ENCODE data around the gene MRFAP1L1.

Gene MRFAP1L1

GRCh38 chr4:6749340-6750171 lies 39.9 kb upstream of the MRFAP1L1 start:
- no peaks in the 10 kb centered on the region for H3K27me3 ChIP-seq (ENCODE audit: control insufficient read depth, insufficient read depth, low read length)
- no peaks in the 10 kb centered on the region for H3K9me3 ChIP-seq (replicated peaks; ENCODE audit: low read length)
- peak overlapping the region; percentile 23 for H3K9ac ChIP-seq (ENCODE audit: low read depth, low read length)
- peaks cover 28% of the 10 kb centered on the region for H3K4me1 ChIP-seq (ENCODE audit: control insufficient read depth, insufficient read depth, low read length)
- no peaks in the 10 kb centered on the region for H3K36me3 ChIP-seq (ENCODE audit: insufficient read depth, low read length)
- no peak overlapping the region for H3K4me3 ChIP-seq (ENCODE audit: low read length)
- peak overlapping the region; percentile 47 for H3K4me2 ChIP-seq (ENCODE audit: low read length)

DNA sequence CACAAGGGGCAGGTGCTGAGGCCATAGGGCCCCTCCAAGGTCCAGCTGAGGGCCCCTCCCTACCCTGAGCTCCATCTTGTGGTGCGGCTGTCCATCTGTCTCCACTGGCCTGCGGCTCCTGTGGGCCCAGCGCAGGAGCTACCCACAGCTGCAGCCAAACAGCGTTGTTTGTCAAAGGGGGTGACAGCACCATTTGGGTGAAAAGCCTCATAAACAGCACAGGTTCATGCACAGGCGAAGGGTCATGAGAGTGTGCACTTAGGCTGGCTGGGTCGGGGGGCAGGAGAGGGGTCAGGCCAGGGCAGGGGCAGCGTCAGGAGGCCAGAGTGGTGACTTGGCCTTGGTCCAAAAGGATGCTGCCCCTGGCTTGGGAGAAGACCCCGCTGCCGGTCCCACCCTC lies 38.6 kb upstream of the MRFAP1L1 start:
- Histone ChIP-seq H3K9me3 (replicated peaks; ENCODE audit: low read length) (no peaks in the 10 kb centered on the region), H3K9ac (ENCODE audit: low read depth, low read length) (no peak overlapping the region), H3K27me3 (ENCODE audit: control insufficient read depth, insufficient read depth, low read length) (no peaks in the 10 kb centered on the region), H3K4me2 (ENCODE audit: low read length) (no peak overlapping the region), H3K36me3 (ENCODE audit: insufficient read depth, low read length) (no peaks in the 10 kb centered on the region), H3K4me1 (ENCODE audit: control insufficient read depth, insufficient read depth, low read length) (peaks cover 28% of the 10 kb centered on the region), H3K4me3 (ENCODE audit: low read length) (no peak overlapping the region)

- H3K9me3 ChIP-seq (replicated peaks; ENCODE audit: low read length): no peaks in the 10 kb centered on the region
- H3K4me1 ChIP-seq (ENCODE audit: control insufficient read depth, insufficient read depth, low read length): peaks cover 28% of the 10 kb centered on the region
- no peak overlapping the region for H3K4me3 ChIP-seq (ENCODE audit: low read length)
- no peak overlapping the region for H3K4me2 ChIP-seq (ENCODE audit: low read length)
- H3K9ac ChIP-seq (ENCODE audit: low read depth, low read length): no peak overlapping the region
- H3K27me3 ChIP-seq (ENCODE audit: control insufficient read depth, insufficient read depth, low read length): peaks cover 2% of the 10 kb centered on the region
- no peaks in the 10 kb centered on the region for H3K36me3 ChIP-seq (ENCODE audit: insufficient read depth, low read length)
Observed at GRCh38 chr4:6747294-6748051, 37.8 kb upstream of the MRFAP1L1 start.

DNA sequence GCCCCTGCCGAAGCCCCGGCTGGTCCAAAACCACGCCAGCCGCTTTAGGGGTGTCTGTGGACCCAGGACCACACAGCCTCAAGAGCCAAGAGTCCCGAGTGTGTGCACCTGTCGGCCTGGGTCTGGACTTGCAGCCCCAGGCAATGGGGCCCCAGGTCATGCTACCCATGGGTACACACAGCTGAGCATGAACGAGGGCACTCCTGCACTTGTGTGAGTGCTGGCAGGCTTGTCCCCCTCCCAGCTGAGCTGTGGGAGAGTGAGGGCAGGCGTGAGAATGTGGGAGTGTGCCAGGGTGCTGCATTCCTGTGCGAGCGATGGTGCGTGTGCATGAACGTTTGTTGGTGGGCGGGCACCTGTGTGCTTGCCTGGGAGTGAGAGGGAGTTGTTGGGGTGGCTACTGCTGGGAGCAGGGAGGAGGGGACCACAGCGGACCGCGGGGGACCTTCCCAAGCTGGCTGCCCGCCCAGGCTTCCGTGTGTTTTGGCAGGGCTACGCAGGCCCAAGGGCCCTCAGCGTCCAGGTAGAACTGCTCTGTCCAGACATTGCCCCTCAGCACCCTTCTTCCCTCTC lies 37.1 kb upstream of the MRFAP1L1 start:
- Histone ChIP-seq H3K4me2 (ENCODE audit: low read length) (no peak overlapping the region), H3K9ac (ENCODE audit: low read depth, low read length) (no peak overlapping the region), H3K9me3 (replicated peaks; ENCODE audit: low read length) (no peaks in the 10 kb centered on the region), H3K4me1 (ENCODE audit: control insufficient read depth, insufficient read depth, low read length) (peaks cover 28% of the 10 kb centered on the region), H3K4me3 (ENCODE audit: low read length) (no peak overlapping the region), H3K27me3 (ENCODE audit: control insufficient read depth, insufficient read depth, low read length) (peaks cover 2% of the 10 kb centered on the region), H3K36me3 (ENCODE audit: insufficient read depth, low read length) (no peaks in the 10 kb centered on the region)

DNA sequence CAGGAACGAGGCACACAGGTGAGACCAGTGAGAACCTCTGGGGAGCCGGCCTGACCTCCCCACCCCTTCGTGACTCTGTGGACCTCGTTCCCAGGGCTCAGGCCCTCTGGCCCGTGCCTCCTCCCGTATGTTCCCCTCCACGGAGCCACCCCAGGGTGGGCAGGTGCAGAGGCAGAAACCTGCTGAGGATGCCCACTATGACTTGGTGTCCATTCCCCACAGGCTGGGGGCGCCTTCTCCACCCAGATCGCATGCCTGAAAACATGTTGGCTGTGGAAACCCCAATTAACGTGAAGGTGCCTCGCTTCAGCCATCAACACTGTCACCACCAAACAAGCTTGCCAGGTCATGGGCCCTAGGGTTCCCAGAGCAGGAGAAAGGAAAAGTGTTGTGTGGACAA lies 33.3 kb upstream of the MRFAP1L1 start:
- H3K27me3 ChIP-seq (ENCODE audit: control insufficient read depth, insufficient read depth, low read length): peaks cover 2% of the 10 kb centered on the region
- H3K9ac ChIP-seq (ENCODE audit: low read depth, low read length): no peak overlapping the region
- no peaks in the 10 kb centered on the region for H3K9me3 ChIP-seq (replicated peaks; ENCODE audit: low read length)
- no peak overlapping the region for H3K4me2 ChIP-seq (ENCODE audit: low read length)
- H3K36me3 ChIP-seq (ENCODE audit: insufficient read depth, low read length): no peaks in the 10 kb centered on the region
- no peak overlapping the region for H3K4me3 ChIP-seq (ENCODE audit: low read length)
- H3K4me1 ChIP-seq (ENCODE audit: control insufficient read depth, insufficient read depth, low read length): peaks cover 10% of the 10 kb centered on the region

DNA sequence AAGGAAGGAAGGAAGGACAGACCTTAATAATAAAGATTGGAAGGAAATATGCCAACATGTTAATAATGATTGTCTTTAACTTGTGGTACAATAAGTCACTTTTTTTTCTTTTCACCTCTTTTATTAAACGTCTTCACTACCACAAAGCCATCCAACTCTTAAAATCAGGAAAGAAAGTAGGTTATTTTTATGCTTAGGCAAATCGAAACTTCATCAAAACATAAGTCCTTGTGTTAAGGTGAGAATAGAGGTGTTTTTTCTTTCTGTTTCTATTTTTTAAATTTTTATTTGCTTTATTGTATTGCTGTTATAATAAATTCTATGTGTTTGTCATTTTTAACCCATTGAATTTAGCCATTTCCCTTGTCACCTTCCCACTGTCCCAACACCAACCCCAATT lies 32.8 kb upstream of the MRFAP1L1 start:
- H3K4me1 ChIP-seq (ENCODE audit: control insufficient read depth, insufficient read depth, low read length): peaks cover 8% of the 10 kb centered on the region
- no peaks in the 10 kb centered on the region for H3K9me3 ChIP-seq (replicated peaks; ENCODE audit: low read length)
- H3K4me3 ChIP-seq (ENCODE audit: low read length): no peak overlapping the region
- H3K4me2 ChIP-seq (ENCODE audit: low read length): no peak overlapping the region
- no peaks in the 10 kb centered on the region for H3K36me3 ChIP-seq (ENCODE audit: insufficient read depth, low read length)
- H3K27me3 ChIP-seq (ENCODE audit: control insufficient read depth, insufficient read depth, low read length): peaks cover 2% of the 10 kb centered on the region
- H3K9ac ChIP-seq (ENCODE audit: low read depth, low read length): no peak overlapping the region

DNA sequence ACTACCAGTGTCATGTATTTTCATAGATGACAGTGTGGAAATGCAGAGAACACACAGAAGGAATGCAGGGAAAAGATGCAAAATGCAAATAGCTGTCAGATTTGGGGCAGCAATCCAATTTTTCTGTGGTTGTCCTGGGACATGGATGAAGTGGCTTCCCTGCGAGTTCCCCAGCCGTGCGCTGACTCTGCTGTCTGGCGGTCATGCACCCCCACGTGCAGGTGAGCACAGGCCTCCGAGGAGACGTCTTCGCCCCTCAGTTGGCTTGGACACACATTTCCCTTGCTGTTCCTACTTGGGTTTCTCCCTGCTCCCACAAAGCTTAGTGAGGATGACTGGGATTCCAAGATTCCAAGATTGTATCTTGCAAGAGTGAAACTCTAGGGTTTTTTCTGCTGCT lies 30.7 kb upstream of the MRFAP1L1 start:
- Histone ChIP-seq H3K36me3 (ENCODE audit: insufficient read depth, low read length) (no peaks in the 10 kb centered on the region), H3K9ac (ENCODE audit: low read depth, low read length) (no peak overlapping the region), H3K4me3 (ENCODE audit: low read length) (no peak overlapping the region), H3K4me1 (ENCODE audit: control insufficient read depth, insufficient read depth, low read length) (no peaks in the 10 kb centered on the region), H3K27me3 (ENCODE audit: control insufficient read depth, insufficient read depth, low read length) (peaks cover 2% of the 10 kb centered on the region), H3K9me3 (replicated peaks; ENCODE audit: low read length) (no peaks in the 10 kb centered on the region), H3K4me2 (ENCODE audit: low read length) (no peak overlapping the region)

GRCh38 chr4:6739920-6740319 lies 30.3 kb upstream of the MRFAP1L1 start:
- Histone ChIP-seq H3K36me3 (ENCODE audit: insufficient read depth, low read length) (no peaks in the 10 kb centered on the region), H3K9ac (ENCODE audit: low read depth, low read length) (no peak overlapping the region), H3K27me3 (ENCODE audit: control insufficient read depth, insufficient read depth, low read length) (peaks cover 2% of the 10 kb centered on the region), H3K4me3 (ENCODE audit: low read length) (no peak overlapping the region), H3K4me1 (ENCODE audit: control insufficient read depth, insufficient read depth, low read length) (no peaks in the 10 kb centered on the region), H3K9me3 (replicated peaks; ENCODE audit: low read length) (no peaks in the 10 kb centered on the region), H3K4me2 (ENCODE audit: low read length) (no peak overlapping the region)

- no peak overlapping the region for H3K4me2 ChIP-seq (ENCODE audit: low read length)
Observed at GRCh38 chr4:6734165-6734786, 24.6 kb upstream of the MRFAP1L1 start.

GRCh38 chr4:6733358-6734164 lies 23.9 kb upstream of the MRFAP1L1 start:
- H3K9me3 ChIP-seq (replicated peaks; ENCODE audit: low read length): no peaks in the 10 kb centered on the region
- H3K4me2 ChIP-seq (ENCODE audit: low read length): no peak overlapping the region
- no peaks in the 10 kb centered on the region for H3K36me3 ChIP-seq (ENCODE audit: insufficient read depth, low read length)
- H3K9ac ChIP-seq (ENCODE audit: low read depth, low read length): no peak overlapping the region
- H3K4me1 ChIP-seq (ENCODE audit: control insufficient read depth, insufficient read depth, low read length): peaks cover 12% of the 10 kb centered on the region
- H3K27me3 ChIP-seq (ENCODE audit: control insufficient read depth, insufficient read depth, low read length): no peaks in the 10 kb centered on the region
- H3K4me3 ChIP-seq (ENCODE audit: low read length): no peak overlapping the region

More at GRCh38 chr4:6734165-6734786, 24.6 kb upstream of the MRFAP1L1 start:
- Histone ChIP-seq H3K4me3 (ENCODE audit: low read length) (no peak overlapping the region), H3K9ac (ENCODE audit: low read depth, low read length) (no peak overlapping the region), H3K36me3 (ENCODE audit: insufficient read depth, low read length) (no peaks in the 10 kb centered on the region), H3K9me3 (replicated peaks; ENCODE audit: low read length) (no peaks in the 10 kb centered on the region), H3K4me1 (ENCODE audit: control insufficient read depth, insufficient read depth, low read length) (peaks cover 12% of the 10 kb centered on the region), H3K27me3 (ENCODE audit: control insufficient read depth, insufficient read depth, low read length) (no peaks in the 10 kb centered on the region)

All from skeletal muscle satellite cell (primary cell).